SU-DHL-6 (cell line): ENCODE data around the gene TMEM86B.

ENCODE experiments used
- EZH2phosphoT487 ChIP-seq: fragments of 200-600 bp; sonication (generic), shearing (Covaris generic); conservative IDR thresholded peaks from 2 replicates; pipeline ENCODE4 v1.6.1; 2018; ENCODE audit warnings: mild to moderate bottlenecking, antibody characterized with exemption, low read length, moderate library complexity, mixed read lengths
- TF ChIP-seq, protein P1 (sequence below): fragments of 200-600 bp; sonication (generic); IDR thresholded peaks from one replicate; pipeline ENCODE4 v1.5.1; 2017; ENCODE audit warnings: antibody characterized with exemption, mild to moderate bottlenecking, low read length, moderate library complexity; ENCODE audit not compliant: insufficient read depth, poor library complexity, severe bottlenecking

DNA sequence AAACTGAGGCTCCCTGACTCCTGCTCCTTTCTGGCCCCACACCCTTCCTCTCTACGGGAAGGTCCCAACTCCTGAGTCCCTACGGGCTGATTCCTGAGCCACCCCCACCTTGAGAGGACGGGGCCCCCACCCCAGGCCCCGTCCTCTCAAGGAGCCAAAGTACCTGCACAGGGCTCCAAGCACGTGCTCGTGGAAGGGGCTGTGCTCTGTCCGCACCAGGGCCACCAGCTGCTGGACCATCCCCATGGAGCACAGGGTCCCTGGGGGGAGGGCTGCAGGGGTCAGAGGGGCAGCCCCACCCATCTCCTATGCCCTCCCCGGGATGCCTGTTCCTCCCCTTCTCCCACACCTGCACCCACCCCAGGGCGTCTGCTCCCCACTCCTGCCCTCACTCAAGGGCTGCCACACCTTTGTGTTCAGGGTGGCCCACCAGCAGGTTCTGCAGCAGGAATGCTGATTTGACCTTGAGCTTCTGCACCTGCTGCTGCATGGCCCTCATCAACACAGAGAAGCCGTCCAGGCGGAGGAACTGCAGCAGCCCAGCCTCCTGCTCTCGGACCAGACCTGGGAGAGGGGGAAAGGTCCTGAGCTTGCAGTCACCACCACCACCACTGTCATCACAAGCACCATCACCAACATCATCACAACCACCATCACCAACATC is 37.3 kb upstream of the TMEM86B start:
- TF ChIP-seq, protein P1, sequence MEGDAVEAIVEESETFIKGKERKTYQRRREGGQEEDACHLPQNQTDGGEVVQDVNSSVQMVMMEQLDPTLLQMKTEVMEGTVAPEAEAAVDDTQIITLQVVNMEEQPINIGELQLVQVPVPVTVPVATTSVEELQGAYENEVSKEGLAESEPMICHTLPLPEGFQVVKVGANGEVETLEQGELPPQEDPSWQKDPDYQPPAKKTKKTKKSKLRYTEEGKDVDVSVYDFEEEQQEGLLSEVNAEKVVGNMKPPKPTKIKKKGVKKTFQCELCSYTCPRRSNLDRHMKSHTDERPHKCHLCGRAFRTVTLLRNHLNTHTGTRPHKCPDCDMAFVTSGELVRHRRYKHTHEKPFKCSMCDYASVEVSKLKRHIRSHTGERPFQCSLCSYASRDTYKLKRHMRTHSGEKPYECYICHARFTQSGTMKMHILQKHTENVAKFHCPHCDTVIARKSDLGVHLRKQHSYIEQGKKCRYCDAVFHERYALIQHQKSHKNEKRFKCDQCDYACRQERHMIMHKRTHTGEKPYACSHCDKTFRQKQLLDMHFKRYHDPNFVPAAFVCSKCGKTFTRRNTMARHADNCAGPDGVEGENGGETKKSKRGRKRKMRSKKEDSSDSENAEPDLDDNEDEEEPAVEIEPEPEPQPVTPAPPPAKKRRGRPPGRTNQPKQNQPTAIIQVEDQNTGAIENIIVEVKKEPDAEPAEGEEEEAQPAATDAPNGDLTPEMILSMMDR = no peak
- TF ChIP-seq EZH2phosphoT487 = no peak
